ENCODE results near the gene NAB1.
A peak's percentile ranks its signal among the peaks of the same experiment; 100 is the strongest.
"Not testable (repeated sequence)": the region's sequence is repeated elsewhere in the genome, so short reads cannot be mapped to it uniquely, and the experiment has no call there.

Gene NAB1

DNA sequence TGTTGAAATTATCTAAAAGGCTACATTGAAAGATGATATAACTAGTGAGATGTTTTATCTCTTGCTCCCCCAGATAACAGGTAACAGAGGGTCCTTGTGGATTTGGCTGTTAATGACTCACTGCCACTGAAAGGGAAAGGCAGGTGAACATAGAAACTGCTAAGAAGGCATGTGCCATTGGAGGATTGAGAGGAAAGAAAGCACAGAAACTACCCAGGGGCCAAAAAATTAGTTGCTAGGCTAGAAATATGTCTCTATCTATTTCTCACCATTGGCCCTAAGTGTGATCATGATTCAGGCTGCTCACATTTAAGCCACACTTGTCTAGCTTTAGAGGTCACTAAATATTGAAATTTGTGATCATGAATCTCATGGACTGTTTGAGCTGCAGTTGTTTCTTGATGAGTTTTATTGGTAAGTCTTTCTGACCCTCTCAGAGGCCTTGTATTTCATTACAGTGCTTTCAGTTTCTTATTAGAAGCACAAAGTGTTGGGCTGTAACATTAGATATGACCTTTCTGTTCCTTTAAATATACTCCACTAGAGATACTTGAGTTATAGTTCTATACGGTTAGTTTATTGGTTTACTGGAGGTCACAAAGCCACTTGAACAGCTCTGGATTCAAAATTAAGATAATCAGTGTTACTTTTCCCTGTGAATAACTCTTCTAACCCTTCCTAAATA, 26.2 kb downstream of the NAB1 start:
- DNase-seq, result no peak

DNA sequence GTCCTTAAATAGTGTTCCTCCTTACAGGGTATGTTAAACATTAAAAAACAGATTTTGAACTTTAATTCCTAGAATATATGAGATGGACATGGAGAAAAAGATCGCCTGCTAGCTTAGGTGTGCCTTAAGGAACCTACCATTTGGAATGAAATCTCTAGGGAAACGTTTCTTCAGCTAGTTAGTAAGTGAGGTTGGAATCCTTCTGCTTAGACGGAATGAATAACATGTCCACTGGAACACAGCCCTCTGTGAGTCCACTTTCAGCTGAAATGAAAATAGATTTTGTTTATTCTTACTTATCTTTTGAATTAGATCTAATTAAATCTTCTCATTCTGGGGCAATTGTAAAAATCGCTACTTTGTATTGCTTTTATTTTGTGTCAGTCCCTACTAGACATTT, 28.4 kb downstream of the NAB1 start:
- DNase-seq, result no peak

DNA sequence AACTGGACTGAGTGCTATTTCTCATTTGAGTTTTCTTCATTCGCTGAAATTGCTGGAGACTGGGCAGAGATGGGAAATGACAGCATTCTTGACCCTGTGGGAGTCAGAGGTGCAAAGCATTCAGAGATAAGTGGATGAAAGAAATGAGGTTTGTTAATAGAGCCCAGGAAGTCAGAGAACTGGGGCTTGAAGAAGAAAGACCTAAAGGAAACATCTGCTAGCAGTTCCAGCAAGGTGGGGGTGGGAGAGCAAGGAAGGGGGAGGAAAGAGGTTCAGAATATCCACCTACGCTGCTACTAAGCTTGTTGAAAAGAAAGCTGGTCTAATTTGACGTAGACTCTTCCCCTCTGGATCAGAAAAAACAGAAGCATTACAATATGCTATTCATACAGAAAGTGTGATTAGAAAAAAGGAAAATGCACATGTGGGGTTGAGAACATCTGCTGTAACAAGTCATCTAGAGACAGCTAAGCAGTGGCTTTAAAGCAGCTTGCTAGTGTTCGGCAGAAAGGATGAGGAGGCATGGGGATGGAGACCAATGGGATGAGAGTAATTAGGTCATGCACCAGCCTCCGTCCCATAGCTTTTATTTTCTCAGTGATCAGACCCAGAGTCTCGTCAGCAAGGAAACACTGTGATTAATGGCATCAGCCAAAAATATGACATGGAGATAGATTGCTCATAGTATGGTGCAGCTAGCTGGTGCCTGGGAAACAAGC, 29.7 kb downstream of the NAB1 start:
- no peak for DNase-seq

DNA sequence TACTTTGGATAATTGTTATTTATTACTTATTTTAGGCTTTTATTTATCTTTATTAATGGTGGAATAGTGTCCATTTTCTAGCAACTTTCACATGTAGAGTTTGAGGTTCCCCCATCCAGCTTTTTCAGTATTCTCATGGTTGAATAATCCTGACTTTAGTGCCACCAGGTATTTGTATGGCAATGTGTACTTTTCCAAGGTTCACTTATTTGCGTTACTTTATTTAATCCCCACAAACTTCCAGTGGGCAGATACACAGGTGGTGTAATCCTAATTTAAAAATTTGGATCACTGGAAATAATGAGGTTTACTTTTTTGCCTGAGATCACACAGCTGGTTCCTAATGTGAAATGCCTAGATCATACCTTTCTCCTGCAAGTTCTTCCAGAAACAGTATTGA, 30.5 kb downstream of the NAB1 start:
- DNase-seq, result no peak

DNA sequence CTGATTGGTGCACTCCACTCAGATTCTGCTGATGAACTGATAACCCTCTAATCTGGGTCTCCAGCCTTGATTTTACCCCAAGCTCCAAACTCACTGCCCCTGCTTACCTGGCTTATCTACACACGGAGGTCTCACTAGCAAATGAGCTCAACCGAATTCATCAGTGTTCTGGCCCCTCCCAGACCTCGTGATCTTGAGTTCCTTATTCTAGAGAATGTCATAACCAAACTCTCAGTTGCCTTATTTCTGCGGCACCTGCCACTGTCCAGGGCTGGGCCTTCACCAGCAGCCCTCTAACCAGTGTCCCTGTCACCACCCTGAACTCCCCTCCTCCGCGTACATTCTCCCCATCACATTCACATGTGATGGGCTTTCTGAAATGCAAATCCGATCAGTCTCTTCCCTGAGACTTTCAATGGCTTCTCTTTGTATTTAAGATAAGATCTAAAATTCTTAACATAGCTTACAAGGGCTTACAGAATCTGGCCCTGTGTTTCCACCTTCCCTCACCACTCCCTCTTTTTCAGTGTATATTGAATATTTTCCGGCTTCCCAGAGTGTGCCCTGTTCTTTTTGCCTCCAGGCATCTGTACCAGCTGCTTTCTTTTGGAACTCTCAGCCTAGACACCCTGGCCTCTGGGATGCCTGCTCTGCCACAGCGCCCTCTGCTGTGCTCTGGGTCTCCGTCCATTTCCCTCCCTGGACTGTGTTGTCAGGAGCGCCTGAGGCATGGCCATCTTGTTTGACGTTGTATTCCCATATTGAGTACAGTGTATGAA, 31.1 kb downstream of the NAB1 start:
- DNase-seq, result peak; percentile 11 to 60 (median 15)

DNA sequence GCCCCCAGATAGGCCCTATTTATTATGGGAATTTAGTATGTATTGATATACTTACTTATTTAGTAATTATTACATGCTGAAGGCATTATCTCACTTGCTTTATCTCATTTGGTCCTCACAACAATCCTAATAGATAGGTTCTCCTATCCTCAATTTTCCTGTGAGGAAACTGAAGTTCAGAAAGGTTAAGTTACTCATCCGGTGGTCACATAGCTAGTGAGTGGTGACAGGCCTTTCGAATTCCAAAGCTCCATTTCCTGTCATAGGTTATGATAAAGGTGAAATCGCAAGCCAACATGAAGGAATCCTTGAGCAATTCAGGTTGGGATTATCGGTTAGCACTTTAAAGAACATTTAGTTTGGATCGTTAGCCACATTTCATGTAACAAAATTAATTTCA, 33.3 kb downstream of the NAB1 start:
- no peak for DNase-seq

DNA sequence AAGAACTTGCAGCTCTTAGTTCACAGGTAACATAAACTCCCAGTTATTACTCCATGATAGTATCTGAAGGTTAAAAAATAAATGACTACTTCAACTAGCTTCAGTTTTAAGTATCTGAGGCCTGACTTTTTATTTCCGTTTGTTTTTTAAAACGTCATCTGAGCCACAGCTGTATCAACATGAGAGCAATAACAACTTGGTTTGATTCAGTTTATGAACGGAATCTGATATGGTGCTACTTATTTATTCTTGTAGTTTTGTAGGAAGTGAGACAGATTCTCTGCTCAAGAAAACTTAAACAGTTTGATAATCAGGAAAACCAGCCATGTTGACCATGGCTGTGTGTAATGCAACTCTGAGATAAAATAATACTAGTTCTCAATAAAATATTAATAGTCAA, 34.9 kb downstream of the NAB1 start:
- DNase-seq, result peak in 1 of 3 experiments; percentile 22

DNA sequence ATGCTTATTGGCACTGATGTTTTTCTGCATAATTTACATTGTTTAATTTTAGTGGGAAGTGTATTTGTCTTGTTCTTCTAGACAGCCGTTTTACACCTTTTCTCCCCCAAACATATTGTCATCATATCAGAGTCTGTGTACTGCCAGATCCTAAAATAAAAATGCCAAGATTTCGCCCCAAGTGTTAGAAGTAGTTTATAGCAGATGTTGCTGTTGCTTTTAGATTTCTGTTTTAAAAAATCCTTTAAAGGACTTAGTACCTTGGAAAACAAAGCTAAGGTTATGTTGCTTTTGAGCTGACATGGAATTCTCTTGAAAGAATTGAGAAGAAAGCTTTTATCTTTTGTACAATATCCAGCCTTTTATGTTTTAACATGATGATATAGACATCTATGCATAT, 36.0 kb downstream of the NAB1 start:
- DNase-seq, result no peak

DNA sequence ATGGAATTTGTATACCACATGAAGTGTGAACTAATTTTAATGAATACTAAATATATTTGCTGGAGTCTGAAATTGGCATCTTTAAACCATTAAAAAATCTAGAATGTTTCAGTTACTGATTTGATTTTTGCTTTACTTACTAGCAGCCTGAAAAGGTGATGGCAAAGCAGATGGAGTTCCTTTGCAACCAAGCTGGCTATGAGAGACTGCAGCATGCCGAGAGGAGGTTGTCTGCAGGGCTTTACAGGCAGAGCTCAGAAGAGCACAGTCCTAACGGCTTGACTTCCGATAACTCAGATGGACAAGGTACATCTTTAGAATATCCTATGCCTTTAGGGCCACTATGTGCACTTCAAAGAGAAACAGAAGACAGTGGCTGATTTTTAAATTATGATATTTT, 36.5 kb downstream of the NAB1 start:
- no peak for DNase-seq

DNA sequence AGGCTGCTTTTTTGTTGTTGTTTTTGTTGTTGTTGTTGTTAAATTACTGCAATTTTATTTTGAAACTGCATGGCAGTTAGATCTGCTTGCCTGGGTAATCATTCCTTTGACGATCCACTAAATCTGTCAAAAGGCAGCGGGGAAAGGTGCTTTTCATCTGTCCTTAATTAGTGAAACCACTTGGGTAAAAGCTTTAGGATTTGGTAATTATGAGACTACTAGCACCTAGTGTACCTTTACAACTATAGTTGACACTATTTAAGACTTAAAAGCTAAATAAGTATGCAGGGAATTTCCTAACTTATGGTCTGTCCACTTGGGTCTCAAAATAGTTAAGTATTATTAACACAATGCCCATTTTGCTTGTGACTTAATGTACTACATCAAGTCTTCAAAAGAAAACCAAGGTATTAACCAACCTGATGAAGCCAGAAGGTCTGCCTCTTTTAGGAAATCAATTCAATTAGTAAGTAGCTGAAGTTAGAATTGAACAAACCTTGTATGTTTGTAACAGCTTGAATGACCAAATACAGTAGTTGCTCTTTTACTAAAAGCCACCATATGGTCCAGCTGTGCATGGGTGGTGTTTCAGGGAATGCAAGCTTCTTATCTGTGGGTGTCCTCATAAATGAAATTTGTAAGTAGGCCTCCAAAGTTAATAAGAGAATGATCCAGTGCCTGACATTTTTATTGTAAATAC, 44.8 kb downstream of the NAB1 start:
- no peak for DNase-seq

DNA sequence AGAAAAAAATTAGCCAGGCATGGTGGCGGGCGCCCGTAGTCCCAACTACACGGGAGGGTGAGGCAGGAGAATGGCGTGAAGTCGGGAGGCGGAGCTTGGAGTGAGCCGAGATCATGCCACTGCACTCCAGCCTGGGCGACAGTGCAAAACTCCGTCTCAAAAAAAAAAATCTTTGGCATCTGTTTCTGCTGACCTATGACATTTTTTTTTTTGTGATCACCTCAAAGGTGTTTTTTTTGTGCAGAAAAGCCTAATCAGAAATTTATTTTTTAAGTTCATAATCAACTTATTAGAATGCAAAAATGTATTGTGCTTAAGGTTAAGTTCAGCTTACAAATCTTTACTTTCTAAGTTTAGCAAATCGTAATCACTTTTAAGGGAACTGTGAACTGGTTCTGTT, 45.6 kb downstream of the NAB1 start:
- DNase-seq, result no peak

DNA sequence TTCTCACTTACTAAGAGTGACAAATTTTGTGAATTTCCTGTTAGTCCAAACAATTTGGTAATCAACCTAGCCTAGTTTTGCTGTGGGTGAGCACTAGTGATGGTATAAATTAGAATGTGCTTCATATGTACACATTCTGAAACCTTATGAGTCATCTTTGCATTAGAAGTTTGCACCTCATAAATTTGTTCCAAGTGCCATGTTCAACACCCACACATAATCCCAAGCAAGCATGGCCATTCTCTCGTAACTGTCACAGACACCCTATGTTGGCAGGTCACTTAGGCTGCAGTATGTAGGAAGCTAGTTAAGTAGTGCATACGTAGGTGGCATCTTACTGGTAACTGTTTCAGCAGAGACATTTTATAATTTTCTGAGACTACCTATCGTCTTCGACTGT, 46.9 kb downstream of the NAB1 start:
- no peak for DNase-seq

DNA sequence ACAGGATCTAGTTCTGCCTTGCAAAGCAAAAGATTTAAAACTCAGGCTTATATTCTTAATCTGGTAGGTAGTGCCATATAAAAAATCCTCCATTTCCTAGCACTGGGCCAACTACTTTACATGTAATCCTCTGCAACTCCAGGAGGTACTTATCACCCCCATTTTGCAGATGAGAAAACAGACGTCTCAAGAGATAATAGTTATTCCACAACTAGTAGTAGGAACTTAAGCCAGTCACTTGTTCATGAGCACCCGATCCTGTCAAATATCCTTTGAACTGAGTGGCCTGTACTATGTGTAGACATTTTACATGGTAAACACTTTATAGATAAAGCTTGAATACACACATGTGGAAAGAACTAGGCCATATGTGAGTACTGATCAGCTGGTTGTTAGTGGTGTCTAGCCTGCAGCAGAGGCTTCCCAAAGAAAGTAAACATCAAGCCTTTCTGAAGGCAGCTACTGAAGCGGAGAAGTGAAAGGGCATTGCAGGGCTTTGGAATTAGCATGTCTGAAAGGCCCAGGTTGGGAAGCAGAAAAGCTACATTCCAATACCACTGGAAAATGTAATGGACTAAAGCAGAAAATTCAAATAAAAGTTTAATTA, 48.0 kb downstream of the NAB1 start:
- DNase-seq, result no peak

DNA sequence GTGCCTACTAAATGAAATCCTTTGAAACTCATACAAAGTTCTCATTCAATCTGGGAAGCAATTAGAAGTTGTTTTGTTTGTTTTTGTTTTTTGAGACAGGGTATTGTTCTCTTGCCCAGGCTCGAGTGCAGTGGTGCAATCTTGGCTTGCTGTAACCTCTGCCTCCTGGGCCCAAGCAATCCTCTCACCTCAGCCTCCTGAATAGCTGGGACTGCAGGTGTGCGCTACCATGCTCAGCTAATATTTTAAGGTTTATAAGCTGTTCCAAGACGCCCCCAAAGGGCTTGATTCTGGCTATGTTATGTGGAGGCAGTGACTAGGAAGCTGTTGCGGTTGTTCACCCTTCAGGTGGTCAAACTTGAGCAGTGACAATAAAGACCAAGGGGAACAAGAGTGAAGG, 48.5 kb downstream of the NAB1 start:
- DNase-seq, result no peak

DNA sequence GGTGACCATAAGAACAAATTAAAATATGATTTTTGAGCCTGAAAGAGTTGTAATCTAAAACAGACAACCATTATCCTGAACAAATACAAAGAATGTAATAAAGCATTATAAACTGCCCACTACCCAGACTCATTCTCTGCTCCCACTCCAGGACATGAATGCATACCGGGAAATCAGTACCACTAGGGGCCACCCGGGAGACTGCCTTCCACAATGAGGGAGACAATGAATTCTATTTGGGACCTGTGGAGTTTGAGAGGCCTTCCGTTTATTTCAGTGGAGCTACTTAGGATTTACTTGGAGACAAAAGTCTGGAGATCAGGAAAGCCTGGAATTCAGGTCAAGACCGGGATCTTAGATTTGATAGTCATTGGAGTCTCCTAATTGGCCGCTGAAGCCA, 50.0 kb downstream of the NAB1 start:
- no peak for DNase-seq

DNA sequence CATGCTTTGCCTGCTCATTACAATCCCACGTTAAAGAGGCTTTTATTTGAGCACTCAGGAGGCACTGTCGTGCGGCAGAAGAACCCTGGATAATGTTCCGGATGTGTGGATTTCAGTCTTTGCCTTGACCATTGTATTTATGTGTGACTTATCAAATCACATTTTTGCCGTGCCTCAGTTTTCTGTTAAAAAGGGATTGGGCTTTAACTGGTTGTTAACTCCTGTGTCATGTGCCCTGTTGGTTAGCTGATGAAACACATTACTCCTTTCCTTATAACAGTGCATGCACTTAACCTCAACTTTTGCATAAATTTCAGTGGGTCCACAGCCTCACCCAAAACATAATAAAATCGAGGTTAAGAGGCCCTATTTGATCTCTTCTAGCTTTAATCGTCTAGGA, 52.7 kb downstream of the NAB1 start:
- no peak for DNase-seq

DNA sequence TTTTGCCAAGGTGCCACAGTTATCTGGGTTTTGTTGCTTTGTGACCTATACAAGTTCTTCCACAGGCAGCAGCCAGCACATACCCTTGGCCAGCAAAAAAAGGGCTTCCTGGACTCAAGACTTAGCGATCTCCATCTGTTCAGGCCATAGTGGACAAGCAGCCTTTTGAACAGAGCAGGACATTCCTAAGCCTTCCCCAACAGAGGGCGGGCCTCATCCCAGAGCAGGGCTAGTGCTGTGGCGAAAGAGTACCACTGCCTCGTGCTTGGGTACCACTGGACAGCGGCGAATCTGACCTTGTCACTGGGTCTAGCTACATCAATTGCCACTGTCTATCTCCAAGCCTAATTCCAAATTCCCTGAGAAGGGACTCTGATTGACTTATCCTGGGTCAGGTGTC, 56.4 kb downstream of the NAB1 start:
- DNase-seq, result no peak

DNA sequence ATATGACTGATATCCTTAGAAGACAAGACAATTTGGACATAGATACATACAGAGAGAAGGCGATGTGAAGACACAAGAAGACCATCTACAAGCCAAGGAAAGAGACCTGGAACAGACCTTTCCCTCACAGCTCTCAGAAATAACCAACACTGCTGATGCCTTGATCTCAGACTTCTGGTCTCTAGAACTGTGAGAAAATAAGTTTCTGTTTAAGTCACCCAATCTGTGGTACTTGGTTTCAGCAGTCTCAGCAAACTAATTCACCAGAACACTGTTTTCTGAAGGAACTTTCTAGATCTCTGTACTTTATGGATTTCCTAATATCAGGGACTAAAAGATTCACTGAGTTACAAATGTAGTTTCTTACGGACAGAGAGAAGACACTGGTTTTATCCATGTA, 58.8 kb downstream of the NAB1 start:
- DNase-seq, result no peak

DNA sequence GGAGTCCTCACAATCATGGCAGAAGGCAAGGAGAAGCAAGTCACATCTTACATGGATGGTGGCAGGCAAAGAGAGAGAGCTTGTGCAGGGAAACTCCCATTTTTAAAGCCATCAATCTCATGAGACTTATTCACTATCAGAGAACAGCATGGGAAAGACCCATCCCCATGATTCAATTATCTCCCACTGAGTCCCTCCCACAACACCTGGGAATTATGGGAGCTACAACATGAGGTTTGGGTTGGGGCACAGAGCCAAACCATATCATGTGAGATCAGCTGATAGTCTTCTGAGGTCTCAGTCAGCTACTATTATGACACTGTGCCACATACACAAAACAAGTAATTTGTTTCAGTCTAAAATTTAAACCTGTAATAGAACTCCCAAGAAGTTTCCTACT, 59.8 kb downstream of the NAB1 start:
- not testable (repeated sequence) for DNase-seq

DNA sequence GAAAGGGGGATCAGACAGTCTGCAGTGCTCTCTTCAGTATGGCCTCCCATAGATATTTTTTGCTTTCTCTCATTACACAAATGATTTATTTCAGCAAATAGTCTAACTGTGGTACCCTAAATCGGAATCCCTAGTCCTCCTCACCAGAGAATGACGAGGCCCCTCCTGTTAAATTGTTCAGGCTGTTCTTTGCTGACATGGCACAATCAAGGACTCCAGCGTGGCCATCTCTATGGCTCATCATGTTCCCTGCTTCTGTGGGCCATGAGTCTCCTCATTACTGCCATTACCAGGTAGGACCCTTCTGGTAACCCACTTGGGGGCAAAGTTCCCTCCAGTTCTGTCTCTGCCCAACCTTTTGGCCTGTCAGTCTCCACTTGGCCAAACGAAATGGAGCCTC, 62.2 kb downstream of the NAB1 start:
- DNase-seq, result no peak

DNA sequence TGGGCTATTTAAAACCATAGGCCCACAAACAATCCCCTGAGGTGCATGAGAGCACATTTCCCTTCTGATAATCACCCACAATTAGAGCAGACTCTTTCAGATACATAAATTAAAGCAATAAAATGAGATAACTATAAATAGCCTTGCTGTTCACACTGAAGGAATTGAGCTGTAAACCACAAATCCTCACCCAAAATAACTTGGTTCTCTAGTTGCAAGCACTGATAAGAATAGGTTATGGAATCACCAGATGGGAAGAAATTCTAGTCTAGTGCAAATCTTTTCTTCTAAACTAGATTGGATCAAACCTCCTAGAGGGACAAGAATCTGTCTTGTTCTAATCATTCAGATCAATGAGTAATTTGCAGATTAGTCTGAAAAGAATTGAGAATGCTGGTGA, 64.6 kb downstream of the NAB1 start:
- peak in 1 of 3 experiments; percentile 23 for DNase-seq

DNA sequence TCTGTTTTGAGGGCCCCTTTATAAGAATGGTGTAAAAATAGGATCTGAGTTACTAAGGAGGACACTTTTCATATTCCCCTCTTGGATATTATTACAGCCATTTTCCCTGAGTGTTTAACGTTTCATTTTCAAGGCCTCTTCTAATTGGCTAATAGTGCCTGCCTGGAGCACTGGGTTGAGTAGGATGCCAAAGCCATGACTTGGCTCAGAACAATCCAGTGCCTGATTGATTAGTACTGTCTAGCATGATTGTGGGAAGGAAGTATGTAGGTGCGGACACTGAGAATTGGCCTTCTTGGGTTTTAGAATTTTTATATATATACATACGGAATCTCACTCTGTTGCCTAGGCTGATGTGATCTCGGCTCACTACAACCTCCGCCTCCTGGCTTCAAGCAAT, 66.1 kb downstream of the NAB1 start:
- DNase-seq, result no peak

DNA sequence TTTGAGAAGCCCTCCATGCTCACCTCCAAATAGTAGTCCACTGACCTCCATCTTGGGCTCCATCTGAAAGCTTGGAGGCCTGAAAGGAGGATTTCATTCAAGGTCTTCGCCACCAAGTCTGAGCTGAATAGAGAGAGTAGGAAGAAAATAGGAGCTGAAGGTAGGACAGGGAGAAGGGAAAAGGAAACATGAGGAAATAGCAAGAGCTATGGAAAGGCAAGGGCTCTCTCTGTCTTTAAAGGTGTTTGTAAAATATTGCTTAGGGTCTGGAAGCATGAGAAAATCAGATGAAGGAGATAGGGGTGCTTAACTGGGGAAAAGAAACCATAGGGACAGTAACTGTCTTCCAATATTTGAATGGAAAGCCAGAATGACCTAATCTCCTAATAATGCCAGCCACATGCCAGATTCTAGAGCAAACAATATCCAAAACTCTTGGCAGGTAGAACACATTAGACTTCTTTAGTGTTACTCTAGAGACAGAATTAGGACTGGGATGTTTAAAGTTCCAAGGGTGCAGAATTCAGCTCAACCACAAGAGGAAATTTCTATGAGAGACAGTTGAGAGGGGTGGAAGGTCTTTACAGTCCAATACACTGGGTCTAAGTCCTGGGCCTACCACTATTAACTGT, 67.4 kb downstream of the NAB1 start:
- DNase-seq, result no peak

All from NCI-H1417 (cell line).